Posterior vena cava (tissue), 2 donors: ENCODE results near the gene SPON2. TPM values are rescaled to one million over a fixed set of nuclear protein-coding genes. Genes with fewer than 3 reads are reported as not detected.

Experiments
- DNase-seq: peaks from one replicate; pipeline ENCODE4 v3.0.0-alpha.2; 2020; ENCODE audit warnings: low spot score
- intact Hi-C, 2 donors: fragments of 100-400 bp; cut with DNase I; formaldehyde crosslinking; loops; one replicate each; pipeline versions ENCODE4 v1.14.1 to v1.14.2; 2022 to 2023
- total RNA-seq, 2 donors: library from RNA; stranded (reverse); fragmentation: NEBNext Ultra II Directional; extraction: Animal tissue kit (Norgen Biotek cat#: 25700); gene quantifications; one replicate each; pipeline ENCODE4 v1.2.1, GENCODE V29; 2021
- donor health status: DM: yes; HTN: yes; CAD: no.
- donor health status: DM: yes; HTN: yes; CAD: no.

SPON2 gene
- total RNA-seq, 2 donors from 2014 or later = 18.1 to 63.3 TPM

GRCh38 chr4:1210241-1210841 lies 38.0 kb upstream of the SPON2 start:
- intact Hi-C loops = no loop called here
- DNase-seq = peak; percentile 50

- DNase-seq = peak; percentile 95
- intact Hi-C loops = loop anchor here in 1 of 2 donors (5.0 kb wide), 1 partner anchor 38 kb away; the partner anchor contains the start of gene SPON2
These were observed 37.4 kb upstream of the SPON2 start for GRCh38 chr4:1209821-1210220.

DNA sequence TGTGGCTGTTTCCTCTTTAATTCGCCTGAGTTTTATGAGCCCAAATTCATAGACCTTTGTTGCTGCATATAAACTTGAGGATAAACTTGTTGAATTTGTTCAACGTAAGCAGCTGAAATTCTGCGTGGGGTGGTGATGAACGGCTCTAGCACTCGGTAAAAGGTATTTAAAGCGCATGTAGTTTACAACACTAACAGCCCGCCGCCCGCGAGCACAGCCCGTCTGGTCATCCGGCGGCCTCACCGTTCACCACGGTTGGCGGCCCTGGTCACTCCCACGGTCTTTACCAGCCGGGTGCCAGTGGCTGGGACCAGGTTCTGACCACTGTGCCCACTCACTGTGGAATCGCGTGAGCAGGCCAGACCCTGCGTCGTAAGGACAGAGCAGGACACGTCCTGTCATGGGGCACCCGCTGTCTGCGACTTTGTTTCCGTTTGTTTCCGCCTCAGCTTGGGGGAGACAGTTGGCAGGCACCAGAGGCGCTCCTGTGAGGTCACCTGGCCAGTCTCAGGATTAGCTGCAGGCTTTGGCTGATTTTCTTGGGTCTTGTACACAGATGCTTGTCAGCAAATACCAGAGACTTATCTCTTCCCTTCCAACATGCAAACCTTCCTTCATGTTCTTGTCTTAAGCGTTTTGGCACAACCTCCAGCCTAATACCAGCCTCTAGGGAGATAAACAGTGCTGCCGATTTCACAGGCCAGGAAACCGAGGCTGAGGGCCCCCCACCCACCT lies 36.8 kb upstream of the SPON2 start:
- DNase-seq = peak; percentile 81
- intact Hi-C loops = loop anchor here in 1 of 2 donors (5.0 kb wide), 1 partner anchor 37 kb away; the partner anchor contains the start of gene SPON2

DNA sequence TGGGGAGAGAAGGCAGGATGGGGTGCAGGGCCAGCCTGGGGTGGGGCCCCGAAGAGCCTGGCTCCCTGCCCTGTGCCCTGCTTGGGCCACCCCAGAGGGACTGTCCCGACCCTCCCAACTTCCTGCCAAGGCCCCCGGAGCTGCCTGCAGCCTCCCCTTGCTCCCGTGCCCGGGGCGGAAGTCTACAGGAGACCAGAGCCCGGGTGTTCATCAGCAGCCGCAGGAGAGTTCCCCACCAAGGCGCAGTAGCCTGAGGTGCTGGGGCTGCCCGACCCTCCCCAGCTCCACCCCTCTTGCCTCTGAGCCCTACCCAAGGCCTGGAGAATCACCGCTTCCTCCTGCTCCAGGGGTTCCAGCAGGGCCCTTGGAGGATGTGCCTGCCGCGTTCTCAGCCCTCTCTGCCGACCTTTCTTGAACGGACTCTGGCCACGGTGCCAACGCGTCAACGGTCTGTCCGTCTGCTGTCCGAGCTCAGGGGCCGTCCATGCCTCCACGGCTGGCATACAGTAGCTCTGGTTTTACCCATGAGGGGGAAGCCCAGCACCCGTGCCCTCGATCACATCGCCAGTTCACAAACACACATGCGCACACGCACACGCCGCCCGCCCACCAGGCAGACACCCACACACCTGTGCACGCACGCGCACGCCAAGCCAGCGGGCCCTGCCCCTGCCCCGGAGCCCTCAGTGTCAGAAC lies 36.0 kb upstream of the SPON2 start:
- DNase-seq = peak; percentile 80
- intact Hi-C loops = loop anchor here in 1 of 2 donors (5.0 kb wide), 1 partner anchor 36 kb away; the partner anchor contains the start of gene SPON2

GRCh38 chr4:1207603-1208265 lies 35.4 kb upstream of the SPON2 start:
- DNase-seq = peak; percentile 83
- intact Hi-C loops = loop anchor here in 1 of 2 donors (5.0 kb wide), 1 partner anchor 35 kb away; the partner anchor contains the start of gene SPON2

DNA sequence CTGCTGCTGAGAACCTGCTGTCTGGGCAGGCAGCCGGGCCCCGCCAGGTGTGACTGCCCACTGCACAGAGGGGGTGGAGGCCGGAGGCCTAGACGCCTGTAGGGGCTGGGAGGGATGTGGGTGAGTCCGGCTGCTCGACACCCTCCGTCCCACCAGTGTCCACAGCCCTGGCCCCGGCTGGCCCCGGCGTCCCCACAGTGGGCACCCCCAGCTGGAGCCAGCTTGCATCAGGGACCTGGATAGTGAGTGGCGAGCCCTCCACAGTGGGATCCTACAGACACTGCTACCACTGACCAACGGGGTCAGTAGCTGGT lies 34.7 kb upstream of the SPON2 start:
- intact Hi-C loops = loop anchor here in 1 of 2 donors (5.0 kb wide), 1 partner anchor 35 kb away; the partner anchor contains the start of gene SPON2
- DNase-seq = peak; percentile 62

- intact Hi-C loops = loop anchor here in 1 of 2 donors (5.0 kb wide), 1 partner anchor 34 kb away; the partner anchor contains the start of gene SPON2
- DNase-seq = peak; percentile 73
These were observed 34.1 kb upstream of the SPON2 start for GRCh38 chr4:1206299-1207156.

- DNase-seq = peak; percentile 64
- intact Hi-C loops = loop anchor here in 1 of 2 donors (5.0 kb wide), 1 partner anchor 33 kb away; the partner anchor contains the start of gene SPON2
These were observed 33.4 kb upstream of the SPON2 start for GRCh38 chr4:1205586-1206298.

DNA sequence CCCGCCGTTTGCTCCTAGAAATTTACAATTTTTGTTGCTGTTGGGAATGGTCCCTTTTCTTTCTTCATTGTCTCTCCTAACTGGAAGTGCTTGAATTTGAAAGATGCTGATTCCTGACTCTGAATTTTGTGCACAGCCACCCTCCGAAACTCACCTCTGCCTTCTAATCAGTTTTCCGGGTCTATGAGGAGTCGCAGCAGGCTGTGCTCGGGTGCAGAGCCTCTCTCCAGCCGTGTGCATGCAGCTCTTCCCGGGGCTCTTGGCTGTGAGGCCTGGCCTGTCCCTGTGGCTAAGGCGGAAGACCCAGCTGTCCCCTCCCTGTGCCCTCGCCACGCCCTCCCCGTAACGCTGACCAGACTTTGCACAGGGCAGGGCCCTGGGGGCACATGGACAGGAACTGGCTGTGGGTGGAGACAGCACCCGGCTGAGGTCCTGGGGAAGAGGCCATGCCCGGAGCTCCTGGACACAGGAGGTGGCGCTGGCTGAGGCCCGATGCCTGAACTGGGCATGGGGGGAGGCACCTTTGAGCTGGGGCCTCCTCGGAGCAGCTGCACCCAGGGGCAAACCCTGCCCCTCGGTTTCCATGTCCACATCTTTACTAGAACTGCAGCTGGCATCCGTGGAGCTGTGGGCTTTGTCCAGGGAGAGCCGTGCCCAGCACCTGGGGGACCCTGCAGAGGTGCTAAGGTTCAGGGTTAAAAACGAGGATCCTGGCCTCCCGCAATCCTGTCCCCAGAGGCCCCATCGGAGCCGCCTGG lies 32.6 kb upstream of the SPON2 start:
- intact Hi-C loops = loop anchor here in 1 of 2 donors (5.0 kb wide), 1 partner anchor 33 kb away; the partner anchor contains the start of gene SPON2
- DNase-seq = peak; percentile 81

GRCh38 chr4:1204286-1204827 lies 32.0 kb upstream of the SPON2 start:
- DNase-seq = peak; percentile 56
- intact Hi-C loops = no loop called here

DNA sequence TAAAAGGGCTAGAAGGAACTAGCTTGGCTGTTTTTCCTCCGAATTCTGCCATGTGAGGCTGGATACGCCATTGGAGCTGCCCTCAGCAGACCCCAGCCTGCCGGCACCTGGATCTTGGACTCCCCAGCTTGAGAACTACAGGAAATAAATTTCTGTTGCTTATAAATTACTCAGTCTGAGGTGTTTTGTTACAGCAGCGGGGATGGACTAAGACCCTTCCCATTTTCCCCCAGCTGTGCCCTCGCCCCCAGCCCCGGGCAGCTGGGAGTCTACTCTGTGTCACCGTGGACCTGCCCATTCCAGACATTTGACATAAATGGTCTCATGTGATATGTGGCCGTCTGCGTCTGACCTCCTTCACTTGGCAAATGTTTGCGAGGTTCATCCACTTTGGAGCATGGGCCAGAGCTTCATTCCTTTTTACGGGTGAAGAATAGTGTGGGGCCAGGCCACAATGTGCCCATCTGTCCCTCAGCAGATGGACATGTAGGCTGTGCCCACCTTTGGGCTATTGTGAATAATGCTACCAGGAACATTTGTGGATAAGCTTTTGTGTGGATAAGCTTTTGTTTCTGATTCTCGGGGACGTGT lies 30.7 kb upstream of the SPON2 start:
- intact Hi-C loops = no loop called here
- peak; percentile 58 for DNase-seq

GRCh38 chr4:1202526-1203011 lies 30.2 kb upstream of the SPON2 start:
- intact Hi-C loops = no loop called here
- peak; percentile 69 for DNase-seq

GRCh38 chr4:1201851-1202525 lies 29.6 kb upstream of the SPON2 start:
- peak; percentile 84 for DNase-seq
- intact Hi-C loops = no loop called here

DNA sequence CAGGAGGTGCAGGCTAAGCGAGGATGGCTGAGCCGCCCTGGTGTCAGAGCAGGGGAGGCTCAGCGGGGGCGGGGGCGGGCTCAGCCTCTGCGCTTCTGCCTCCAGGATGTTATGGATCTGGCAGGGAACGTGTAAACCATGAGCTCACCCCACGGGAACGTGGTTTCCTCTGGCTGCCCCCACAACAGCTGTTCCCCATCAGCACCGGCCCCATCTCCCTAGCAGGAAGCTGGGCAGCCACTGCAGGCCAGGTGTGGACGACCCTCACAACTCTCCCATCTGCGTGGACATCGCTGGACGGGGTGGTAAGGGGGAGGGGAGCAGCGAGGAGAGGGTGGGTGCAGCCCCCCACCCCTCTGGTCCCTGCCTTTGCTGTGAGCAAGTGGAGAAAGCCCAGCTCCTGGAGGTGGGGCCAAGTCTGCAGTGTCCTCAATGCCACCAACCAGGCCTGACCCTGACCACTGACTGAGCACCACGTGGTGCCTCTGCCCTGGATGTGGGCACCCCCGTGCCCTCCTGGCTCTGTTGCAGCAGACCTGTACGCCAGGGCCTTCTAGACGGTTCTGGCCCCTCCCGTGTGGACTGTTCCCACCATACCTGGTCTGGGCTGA lies 28.1 kb upstream of the SPON2 start:
- DNase-seq = peak; percentile 82
- intact Hi-C loops = no loop called here

DNA sequence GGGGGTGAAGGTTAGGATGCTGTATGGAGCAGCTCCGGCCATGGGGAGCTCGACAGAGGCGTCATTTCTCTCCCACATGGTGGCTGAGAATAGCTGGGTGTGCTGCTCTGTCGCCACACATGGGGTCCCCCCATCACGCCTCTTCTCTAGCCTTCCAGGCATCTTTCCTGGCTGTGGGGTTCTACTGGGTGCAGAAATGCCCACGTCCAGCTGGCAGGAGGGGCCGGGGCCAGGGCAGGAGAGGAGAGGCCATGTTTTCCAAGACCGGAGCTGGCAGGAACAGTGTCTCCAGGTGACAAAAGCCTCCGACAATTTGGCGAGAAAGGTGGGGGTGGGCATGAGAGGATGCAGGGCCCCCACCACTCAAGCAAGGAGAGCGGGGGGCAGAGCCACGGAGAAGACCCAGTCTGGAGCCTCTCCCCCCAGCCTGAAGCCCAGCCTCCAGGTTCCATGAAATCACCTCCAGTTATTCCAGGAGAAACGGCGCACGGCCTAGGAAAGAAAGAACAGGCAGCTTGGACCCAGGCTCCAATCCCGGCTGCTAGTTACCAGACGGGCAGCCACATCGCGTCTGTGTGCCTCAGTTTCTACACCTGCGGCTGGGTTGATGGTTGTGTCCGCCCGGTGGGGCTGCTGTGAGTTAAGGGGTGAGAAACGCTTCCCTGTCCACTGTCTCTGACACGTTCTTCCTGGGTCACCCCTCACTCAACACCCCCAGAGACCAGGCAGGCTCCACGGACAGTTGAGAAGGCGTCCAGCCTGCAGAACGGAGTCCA lies 27.4 kb upstream of the SPON2 start:
- intact Hi-C loops = no loop called here
- peak; percentile 68 for DNase-seq
